ENCODE results near the gene CCND2. TPM values are rescaled to one million over a fixed set of nuclear protein-coding genes. Genes with fewer than 3 reads are reported as not detected.
A peak's percentile ranks its signal among the peaks of the same experiment; 100 is the strongest.

CCND2 gene
- total RNA-seq, 1 donor from 2014 or later = 94.2 TPM

- H3K4me3 ChIP-seq = no peak overlapping the region
- H3K4me1 ChIP-seq = peaks cover 19% of the 10 kb centered on the region
- intact Hi-C loops (cut with DNase I) = no loop called here
- H3K27me3 ChIP-seq = no peaks in the 10 kb centered on the region
- no peaks in the 10 kb centered on the region for H3K9me3 ChIP-seq
- H3K36me3 ChIP-seq = peaks cover 67% of the 10 kb centered on the region
- ATAC-seq (peak; percentile 46), DNase-seq (no peak)
- H3K27ac ChIP-seq = no peak overlapping the region
- TF ChIP-seq CTCF (IDR thresholded peaks at IDR 0.05) = no peak
Observed at GRCh38 chr12:4287325-4288211, 14.0 kb downstream of the CCND2 start.

- Histone ChIP-seq H3K4me1 (peaks cover 19% of the 10 kb centered on the region), H3K4me3 (no peak overlapping the region), H3K9me3 (no peaks in the 10 kb centered on the region), H3K36me3 (peaks cover 58% of the 10 kb centered on the region), H3K27ac (peak overlapping the region; percentile 70), H3K27me3 (no peaks in the 10 kb centered on the region)
- TF ChIP-seq CTCF (IDR thresholded peaks at IDR 0.05) = no peak
- intact Hi-C loops (cut with DNase I) = no loop called here
- DNase-seq (no peak), ATAC-seq (peak; percentile 58)
Observed at GRCh38 chr12:4288296-4289131, 15.0 kb downstream of the CCND2 start.

- TF ChIP-seq CTCF (IDR thresholded peaks at IDR 0.05) = no peak
- Histone ChIP-seq H3K27ac (peak overlapping the region; percentile 70), H3K4me1 (peaks cover 19% of the 10 kb centered on the region), H3K36me3 (peaks cover 51% of the 10 kb centered on the region), H3K27me3 (no peaks in the 10 kb centered on the region), H3K9me3 (no peaks in the 10 kb centered on the region), H3K4me3 (peak overlapping the region; percentile 14)
- DNase-seq (no peak), ATAC-seq (peak; percentile 65)
- intact Hi-C loops (cut with DNase I) = no loop called here
Observed at GRCh38 chr12:4289231-4289878, 15.8 kb downstream of the CCND2 start.

- TF ChIP-seq CTCF (IDR thresholded peaks at IDR 0.05) = no peak
- Histone ChIP-seq H3K4me3 (no peak overlapping the region), H3K27me3 (no peaks in the 10 kb centered on the region), H3K4me1 (peaks cover 19% of the 10 kb centered on the region), H3K36me3 (peaks cover 50% of the 10 kb centered on the region), H3K27ac (peak overlapping the region; percentile 70), H3K9me3 (no peaks in the 10 kb centered on the region)
- DNase-seq = no peak
- ATAC-seq = no peak
- intact Hi-C loops (cut with DNase I) = no loop called here
Observed at GRCh38 chr12:4289998-4290790, 16.6 kb downstream of the CCND2 start.

Measured in upper lobe of right lung (tissue), 1 donor.